ENCODE data around the gene CHRNA4.
"Not testable (repeated sequence)": the region's sequence is repeated elsewhere in the genome, so short reads cannot be mapped to it uniquely, and the experiment has no call there.

Gene CHRNA4

DNA sequence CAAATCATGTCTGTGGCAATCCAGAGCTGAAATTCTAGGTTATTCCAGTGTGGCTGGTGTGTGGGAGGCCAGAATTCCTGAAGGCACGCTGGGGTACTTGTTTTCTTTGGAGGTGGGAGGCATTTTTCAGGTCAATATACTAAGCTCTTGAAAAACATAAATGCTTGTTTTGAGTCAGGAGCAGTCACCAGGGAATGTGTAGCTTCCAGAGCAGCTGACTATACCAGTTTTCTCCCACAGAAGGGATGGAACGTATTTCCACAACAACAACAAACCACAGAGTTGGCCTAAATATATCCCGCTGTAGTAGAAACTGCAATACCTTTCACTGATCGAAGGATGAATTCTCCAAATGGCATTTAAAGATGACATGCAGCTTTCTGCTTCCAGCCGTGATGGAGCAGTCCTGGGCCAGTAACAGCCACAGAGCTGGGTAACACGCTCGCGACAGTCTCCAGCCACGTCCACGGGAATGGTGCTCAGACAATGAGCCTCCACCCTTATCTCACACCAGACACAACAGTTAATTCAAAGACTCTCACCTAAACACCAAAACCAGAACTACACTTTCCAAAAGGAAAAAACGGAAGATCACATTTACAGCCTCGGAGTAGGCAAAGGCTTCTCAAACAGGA, 23.2 kb downstream of the CHRNA4 start:
- no peak overlapping the region for H3K4me3 ChIP-seq (ENCODE audit: low read depth, low read length)
- no peak for TF ChIP-seq CTCF (IDR thresholded peaks at IDR 0.05; ENCODE audit: low read depth, low read length, missing control alignments)
- no peak for DNase-seq (ENCODE audit: low read depth)

- no peak for DNase-seq (ENCODE audit: low read depth)
- no peak for TF ChIP-seq CTCF (IDR thresholded peaks at IDR 0.05; ENCODE audit: low read depth, low read length, missing control alignments)
- H3K4me3 ChIP-seq (ENCODE audit: low read depth, low read length): no peak overlapping the region
Observed at GRCh38 chr20:63336232-63336752, 24.9 kb downstream of the CHRNA4 start.

GRCh38 chr20:63335711-63336110, 25.4 kb downstream of the CHRNA4 start:
- H3K4me3 ChIP-seq (ENCODE audit: low read depth, low read length): no peak overlapping the region
- DNase-seq (ENCODE audit: low read depth): no peak
- TF ChIP-seq CTCF (IDR thresholded peaks at IDR 0.05; ENCODE audit: low read depth, low read length, missing control alignments): no peak

DNA sequence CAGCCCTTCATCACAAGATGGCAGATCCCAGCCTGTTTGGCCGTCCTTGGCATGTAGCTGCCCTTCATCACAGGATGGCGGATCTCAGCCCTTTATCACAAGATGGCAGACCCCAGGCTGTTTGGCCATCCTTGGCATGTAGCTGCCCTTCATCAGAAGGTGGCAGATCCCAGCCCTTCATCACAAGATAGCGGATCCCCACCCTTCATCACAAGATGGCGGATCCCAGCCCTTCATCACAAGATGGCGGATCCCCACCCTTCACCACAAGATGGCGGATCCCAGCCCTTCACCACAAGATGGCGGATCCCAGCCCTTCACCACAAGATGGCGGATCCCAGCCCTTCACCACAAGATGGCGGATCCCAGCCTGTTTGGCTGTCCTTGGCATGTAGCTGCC, 26.1 kb downstream of the CHRNA4 start:
- DNase-seq (ENCODE audit: low read depth); H3K4me3 ChIP-seq (ENCODE audit: low read depth, low read length): not testable (repeated sequence)

DNA sequence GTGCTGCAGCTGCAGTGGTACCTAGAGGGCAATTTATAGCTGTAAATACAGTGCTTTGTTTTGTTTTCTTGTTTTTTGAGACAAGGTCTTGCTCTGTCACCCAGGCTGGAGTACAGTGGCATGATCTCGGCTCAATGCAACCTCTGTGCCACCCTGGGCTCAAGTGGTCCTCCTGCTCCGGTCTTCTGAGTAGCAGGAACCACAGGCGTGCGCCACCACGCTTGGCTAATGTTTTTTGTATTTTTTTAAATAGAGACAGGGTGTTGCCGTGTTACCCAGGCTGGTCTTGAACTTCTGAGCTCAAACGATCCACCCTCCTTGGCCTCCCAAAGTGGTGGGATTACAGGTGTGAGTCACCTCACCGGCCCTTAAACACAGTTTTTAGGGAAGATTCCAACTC, 26.8 kb downstream of the CHRNA4 start:
- no peak for DNase-seq (ENCODE audit: low read depth)
- no peak for TF ChIP-seq CTCF (IDR thresholded peaks at IDR 0.05; ENCODE audit: low read depth, low read length, missing control alignments)
- H3K4me3 ChIP-seq (ENCODE audit: low read depth, low read length): no peak overlapping the region

DNA sequence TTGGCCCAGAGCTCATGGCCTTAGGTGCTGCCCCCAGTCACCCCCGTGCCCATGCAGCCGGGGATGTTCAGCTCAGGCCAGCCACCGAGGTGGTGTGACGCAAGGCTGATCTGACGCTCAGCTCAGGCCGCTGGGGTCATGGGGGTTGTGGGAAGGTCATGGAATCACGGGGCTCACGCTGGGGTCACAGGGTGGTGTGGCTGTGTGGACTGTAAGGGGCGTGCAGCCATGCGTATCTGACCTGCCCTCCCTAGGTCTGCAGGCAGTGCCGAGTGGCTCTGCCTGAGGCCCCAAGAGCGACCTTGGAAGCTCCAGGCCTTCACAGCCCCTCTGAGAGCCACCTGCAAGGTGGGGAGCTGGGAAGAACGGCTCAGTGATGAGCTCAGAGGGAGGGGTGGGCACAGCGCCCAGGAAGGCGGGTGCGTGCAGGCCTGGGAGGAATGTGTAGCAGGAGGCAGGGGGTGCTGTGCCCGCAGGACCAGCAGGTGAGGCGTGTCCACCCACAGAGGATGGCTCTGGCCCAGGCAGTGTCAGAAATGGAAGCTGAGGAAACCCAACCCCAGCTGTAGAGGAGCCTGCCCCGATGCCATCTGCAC, 27.8 kb downstream of the CHRNA4 start:
- TF ChIP-seq CTCF (IDR thresholded peaks at IDR 0.05; ENCODE audit: low read depth, low read length, missing control alignments): no peak
- no peak for DNase-seq (ENCODE audit: low read depth)
- no peak overlapping the region for H3K4me3 ChIP-seq (ENCODE audit: low read depth, low read length)

DNA sequence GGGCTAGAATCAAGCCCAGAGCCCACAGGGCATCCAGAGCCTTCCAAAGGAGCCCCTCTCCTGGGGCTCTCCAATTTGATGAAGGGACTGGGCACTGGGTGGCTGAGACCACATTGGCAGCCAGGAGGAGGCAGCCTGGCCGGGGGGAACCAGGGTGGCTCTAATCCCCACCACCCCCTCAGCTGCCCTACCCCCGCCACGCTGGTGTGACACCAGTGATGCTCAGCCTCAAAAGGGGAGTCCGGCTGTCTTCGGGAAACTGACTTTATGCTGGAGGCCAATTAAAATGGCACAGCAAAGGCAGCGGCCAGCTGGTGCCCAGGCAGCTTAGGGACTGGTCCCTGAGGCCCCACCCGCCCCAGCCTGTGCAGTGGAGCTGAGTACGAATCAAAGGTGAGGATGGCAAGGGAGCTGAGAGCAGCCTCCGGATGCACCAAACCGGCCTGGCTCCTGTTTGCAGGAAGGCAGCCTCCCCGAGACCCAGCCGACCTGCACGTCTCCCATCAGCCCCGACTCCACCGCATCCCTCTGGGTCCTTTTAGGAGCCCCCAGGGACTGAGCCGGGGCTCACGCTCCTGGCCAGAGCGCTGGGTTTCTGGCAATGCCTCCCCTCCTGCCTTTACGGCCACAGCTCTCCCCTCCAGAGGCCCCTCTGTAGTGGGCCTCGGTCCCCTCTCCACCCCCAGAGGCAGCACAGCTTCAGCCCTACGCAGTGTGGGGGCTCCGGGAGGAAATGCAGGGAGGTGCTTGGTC, 28.5 kb downstream of the CHRNA4 start:
- no peak for TF ChIP-seq CTCF (IDR thresholded peaks at IDR 0.05; ENCODE audit: low read depth, low read length, missing control alignments)
- H3K4me3 ChIP-seq (ENCODE audit: low read depth, low read length): no peak overlapping the region
- DNase-seq (ENCODE audit: low read depth): no peak

Data from GM12864 (cell line).